HUES64 (cell line): ENCODE measurements around the gene COL4A1.

ENCODE experiments used
- H3K27ac ChIP-seq: 2 replicates; pipeline ENCODE4 v1.7.0; 2013; ENCODE audit warnings: low read depth, low read length, inconsistent platforms
- H3K27me3 ChIP-seq: 2 replicates; pipeline ENCODE4 v1.6.1; 2013; ENCODE audit warnings: mild to moderate bottlenecking, low read length; ENCODE audit not compliant: insufficient read depth
- H3K36me3 ChIP-seq: 2 replicates; pipeline ENCODE4 v1.6.1; 2013; ENCODE audit warnings: mild to moderate bottlenecking, low read length; ENCODE audit not compliant: insufficient read depth
- H3K4me1 ChIP-seq: 2 replicates; pipeline ENCODE4 v1.6.1; 2013; ENCODE audit warnings: mild to moderate bottlenecking, low read length, moderate library complexity; ENCODE audit not compliant: insufficient read depth
- H3K4me3 ChIP-seq: 2 replicates; pipeline ENCODE4 v1.5.1; 2013; ENCODE audit warnings: mild to moderate bottlenecking, low read length, moderate library complexity
- H3K9ac ChIP-seq: 2 replicates; pipeline ENCODE4 v1.6.1; 2013; ENCODE audit warnings: mild to moderate bottlenecking, low read depth, low read length
- H3K9me3 ChIP-seq: 2 replicates; pipeline ENCODE4 v1.6.1; 2013; ENCODE audit warnings: low read depth, low read length; ENCODE audit not compliant: insufficient read depth
- WGBS: fragments of 150-250, 120-280 bp; methylation state at CpG from one replicate; pipeline ENCODE4 v1.1.7; 2013; ENCODE audit warnings: missing lambda C conversion rate; 5-methylcytosine and 5-hydroxymethylcytosine counted together

COL4A1 gene

DNA sequence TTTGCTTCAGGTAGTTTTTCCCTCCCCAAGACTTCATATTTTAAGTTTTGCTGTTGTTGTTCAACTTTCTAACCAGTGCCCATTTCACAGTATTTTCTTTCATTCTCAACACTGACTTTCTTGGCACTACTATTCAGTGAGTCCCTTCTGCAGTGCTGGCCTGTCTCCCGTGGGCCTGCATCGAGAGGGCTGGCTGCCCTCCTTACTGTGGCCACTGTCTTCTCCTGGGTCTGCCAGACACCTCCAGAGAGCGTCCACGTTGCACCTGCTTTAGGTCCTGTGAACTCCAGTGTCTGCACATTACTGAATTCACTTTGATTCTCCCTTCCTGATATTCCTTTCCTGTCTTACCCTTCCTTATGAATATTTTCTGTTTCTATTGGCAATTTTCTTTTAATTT lies 27.3 kb downstream of the COL4A1 start:
- Histone ChIP-seq H3K9ac (no peak overlapping the region), H3K36me3 (no peaks in the 10 kb centered on the region; the same call in 1 of the 2 replicates), H3K27me3 (no peaks in the 10 kb centered on the region), H3K4me3 (no peak overlapping the region), H3K9me3 (no peaks in the 10 kb centered on the region), H3K27ac (no peak overlapping the region), H3K4me1 (no peaks in the 10 kb centered on the region; the same call in 1 of the 2 replicates)
- WGBS = 94% methylated on average over 4 of the region's 4 CpGs

DNA sequence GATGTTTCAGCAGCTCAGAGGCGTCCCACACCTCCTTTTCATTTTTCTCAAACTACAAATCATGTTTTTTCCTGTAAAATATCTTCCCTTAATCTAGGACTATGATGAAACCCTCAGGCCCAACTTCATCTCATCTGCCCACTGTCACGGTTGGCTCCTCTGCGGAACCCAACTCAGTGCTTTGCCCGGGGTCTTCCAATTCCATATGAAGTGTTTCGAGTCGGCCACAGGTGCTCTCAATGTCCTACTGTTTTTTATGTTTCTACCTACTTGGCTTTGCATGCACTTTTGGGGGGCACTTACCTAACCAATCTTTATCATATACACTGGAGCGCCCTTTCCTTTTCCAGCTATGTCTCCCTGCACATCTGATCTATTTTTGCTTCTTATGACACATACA lies 28.1 kb downstream of the COL4A1 start:
- Histone ChIP-seq H3K4me3 (no peak overlapping the region), H3K4me1 (no peaks in the 10 kb centered on the region; the same call in 1 of the 2 replicates), H3K9me3 (no peaks in the 10 kb centered on the region), H3K9ac (no peak overlapping the region), H3K27me3 (no peaks in the 10 kb centered on the region), H3K27ac (no peak overlapping the region), H3K36me3 (no peaks in the 10 kb centered on the region; the same call in 1 of the 2 replicates)
- WGBS = 92% methylated on average over 7 of the region's 7 CpGs

DNA sequence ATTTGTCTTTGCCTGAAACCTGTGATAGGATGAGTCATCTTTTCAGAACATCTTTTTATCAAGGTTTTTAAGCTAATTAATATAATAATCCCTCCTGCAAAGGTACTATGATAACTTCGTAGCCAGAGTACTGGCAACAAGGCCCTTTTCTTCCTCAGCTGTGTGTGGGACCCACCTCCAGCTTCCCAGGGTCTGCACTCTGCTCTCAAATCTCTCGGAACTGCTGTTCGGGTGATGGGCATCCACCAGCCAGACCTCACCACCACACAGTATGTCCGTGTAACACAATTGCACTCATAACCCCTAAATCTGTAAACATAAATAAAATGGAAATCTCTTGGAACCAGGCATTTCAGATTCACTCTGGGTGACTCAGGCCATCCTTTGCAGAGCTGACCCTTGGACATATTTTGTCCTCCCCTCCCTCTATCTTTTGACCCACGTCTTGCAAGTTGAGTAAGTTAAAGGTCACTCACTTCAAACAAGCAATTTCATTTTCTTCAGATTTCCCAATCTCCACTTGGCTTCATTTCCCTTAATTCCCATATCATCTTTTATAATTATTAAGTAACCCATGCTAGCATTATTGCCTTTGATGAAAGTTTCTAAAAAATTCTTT lies 29.5 kb downstream of the COL4A1 start:
- no peaks in the 10 kb centered on the region; the same call in 1 of the 2 replicates for H3K4me1 ChIP-seq
- WGBS = 83% methylated on average over 5 of the region's 5 CpGs

DNA sequence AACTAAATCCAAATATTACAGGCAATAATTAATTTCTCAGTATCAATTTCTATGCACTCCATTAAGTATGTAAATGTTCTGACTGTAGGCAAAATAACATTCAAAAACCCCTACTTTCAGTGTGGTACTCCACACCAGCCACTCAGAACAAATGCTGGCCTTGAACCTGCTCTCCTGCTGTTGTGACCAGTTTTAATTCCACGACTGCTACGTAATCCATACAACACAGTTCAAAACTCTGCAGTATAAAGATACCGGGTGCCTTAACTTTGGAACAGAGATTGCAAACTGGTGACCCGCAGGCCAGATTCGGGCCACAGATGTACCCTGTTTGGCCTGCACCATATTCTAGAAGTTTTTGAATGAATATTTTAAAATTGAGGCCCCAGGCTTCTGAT lies 30.4 kb downstream of the COL4A1 start:
- Histone ChIP-seq H3K27ac (no peak overlapping the region), H3K4me3 (no peak overlapping the region)
- WGBS = 96% methylated on average over 5 of the region's 5 CpGs

More for the DNA sequence above, 29.5 kb downstream of the COL4A1 start:
- Histone ChIP-seq H3K4me3 (no peak overlapping the region), H3K27me3 (no peaks in the 10 kb centered on the region), H3K9me3 (no peaks in the 10 kb centered on the region), H3K36me3 (no peaks in the 10 kb centered on the region; the same call in 1 of the 2 replicates), H3K27ac (no peak overlapping the region), H3K9ac (no peak overlapping the region)

GRCh38 chr13:110275931-110276552 lies 30.9 kb downstream of the COL4A1 start:
- no peak overlapping the region for H3K4me3 ChIP-seq
- H3K9me3 ChIP-seq = no peaks in the 10 kb centered on the region
- no peaks in the 10 kb centered on the region; the same call in 1 of the 2 replicates for H3K4me1 ChIP-seq
- H3K36me3 ChIP-seq = no peaks in the 10 kb centered on the region
- no peak overlapping the region for H3K9ac ChIP-seq
- H3K27me3 ChIP-seq = no peaks in the 10 kb centered on the region
- 84% methylated on average over 16 of the region's 16 CpGs for WGBS
- no peak overlapping the region for H3K27ac ChIP-seq

More for the DNA sequence above, 30.4 kb downstream of the COL4A1 start:
- Histone ChIP-seq H3K9me3 (no peaks in the 10 kb centered on the region), H3K27me3 (no peaks in the 10 kb centered on the region), H3K36me3 (no peaks in the 10 kb centered on the region), H3K4me1 (no peaks in the 10 kb centered on the region; the same call in 1 of the 2 replicates), H3K9ac (no peak overlapping the region)

DNA sequence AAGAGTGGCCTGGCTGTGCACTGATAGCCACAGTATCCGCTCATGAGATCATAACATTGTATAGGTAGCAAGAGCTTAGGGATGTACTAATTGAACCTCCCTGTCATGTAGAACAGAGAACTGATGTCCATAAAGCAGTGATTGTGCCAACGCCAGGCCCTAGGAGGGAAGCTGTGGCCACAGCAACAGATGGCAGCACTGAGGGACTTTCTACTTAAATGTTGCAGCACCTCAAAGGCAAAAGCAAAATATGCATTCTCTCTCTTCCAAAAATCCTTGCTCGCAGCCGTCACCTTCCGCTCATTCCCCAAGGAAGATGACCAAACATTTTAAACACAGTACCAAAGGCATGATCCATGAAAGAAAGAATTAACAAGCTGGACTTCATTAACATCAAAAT lies 32.3 kb downstream of the COL4A1 start:
- Histone ChIP-seq H3K4me3 (no peak overlapping the region), H3K36me3 (no peaks in the 10 kb centered on the region), H3K27me3 (no peaks in the 10 kb centered on the region), H3K9ac (no peak overlapping the region), H3K27ac (no peak overlapping the region), H3K4me1 (no peaks in the 10 kb centered on the region; the same call in 1 of the 2 replicates), H3K9me3 (no peaks in the 10 kb centered on the region)
- 90% methylated on average over 5 of the region's 5 CpGs for WGBS

DNA sequence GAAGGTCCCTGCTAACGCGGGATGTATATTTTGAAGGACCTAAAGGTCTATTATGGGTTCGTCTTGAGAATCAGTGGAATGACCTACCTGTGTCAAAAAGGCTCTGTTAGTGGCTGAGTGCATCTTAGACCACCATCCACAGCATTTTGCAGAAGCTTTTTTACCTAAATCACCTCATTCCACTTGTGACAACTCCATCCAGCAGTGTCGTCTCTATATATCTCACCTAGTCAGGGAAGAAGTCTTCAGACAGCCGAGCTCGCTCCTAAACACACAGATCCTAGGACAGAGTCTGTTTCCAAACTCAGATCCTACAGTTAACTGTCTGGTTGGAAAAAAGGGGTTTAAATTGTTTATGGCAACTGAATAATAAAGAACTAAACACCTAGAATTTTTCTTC lies 33.7 kb downstream of the COL4A1 start:
- WGBS = 90% methylated on average over 6 of the region's 6 CpGs
- Histone ChIP-seq H3K27me3 (no peaks in the 10 kb centered on the region), H3K9ac (no peak overlapping the region), H3K9me3 (no peaks in the 10 kb centered on the region), H3K4me3 (no peak overlapping the region), H3K27ac (no peak overlapping the region), H3K4me1 (no peaks in the 10 kb centered on the region; the same call in 1 of the 2 replicates), H3K36me3 (no peaks in the 10 kb centered on the region)

DNA sequence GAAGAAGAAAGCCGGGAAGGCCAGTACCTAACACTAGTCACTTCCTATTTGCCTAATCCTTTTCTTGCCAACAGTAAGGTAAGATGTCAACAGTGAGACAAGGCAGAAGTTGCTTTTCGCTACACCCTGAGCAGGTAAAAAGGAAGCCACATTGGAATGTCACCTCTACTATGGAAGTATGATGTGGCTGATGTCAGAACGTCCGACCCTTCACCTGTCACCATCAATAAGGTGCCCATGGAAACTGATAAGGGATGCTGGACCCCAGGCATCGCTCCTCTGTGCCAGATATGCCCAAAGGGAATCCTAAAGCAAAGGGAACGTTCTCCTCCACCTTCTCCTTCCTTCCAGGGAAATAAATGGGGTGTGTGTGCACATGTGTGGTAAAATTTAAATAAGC lies 34.3 kb downstream of the COL4A1 start:
- 92% methylated on average over 6 of the region's 6 CpGs for WGBS
- Histone ChIP-seq H3K27ac (no peak overlapping the region), H3K9ac (no peak overlapping the region), H3K27me3 (no peaks in the 10 kb centered on the region), H3K9me3 (no peaks in the 10 kb centered on the region), H3K4me1 (peaks cover under 1% of the 10 kb centered on the region), H3K36me3 (no peaks in the 10 kb centered on the region), H3K4me3 (no peak overlapping the region)

DNA sequence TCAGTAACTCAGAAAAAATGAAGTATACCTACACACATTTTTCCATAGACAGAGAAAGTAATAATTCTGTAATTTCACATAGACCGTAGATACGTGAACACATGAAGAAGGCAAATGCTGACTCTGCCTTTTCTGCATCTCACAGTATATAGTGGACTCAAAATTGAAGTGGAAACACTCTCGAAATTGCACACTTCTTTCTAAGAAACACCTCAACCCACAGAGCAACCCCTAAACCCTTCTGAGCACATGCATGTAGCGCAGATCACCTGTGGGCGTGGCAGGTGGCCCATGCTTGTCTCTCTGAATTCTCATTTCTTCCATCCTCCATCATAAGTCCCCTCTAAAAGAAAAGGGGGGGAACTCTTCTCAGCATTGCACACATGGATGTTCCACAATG lies 34.7 kb downstream of the COL4A1 start:
- Histone ChIP-seq H3K9me3 (no peaks in the 10 kb centered on the region), H3K36me3 (no peaks in the 10 kb centered on the region), H3K4me1 (peaks cover 5% of the 10 kb centered on the region), H3K9ac (no peak overlapping the region), H3K27me3 (no peaks in the 10 kb centered on the region), H3K27ac (no peak overlapping the region), H3K4me3 (no peak overlapping the region)
- 96% methylated on average over 5 of the region's 5 CpGs for WGBS

GRCh38 chr13:110271313-110271712 lies 35.6 kb downstream of the COL4A1 start:
- Histone ChIP-seq H3K36me3 (no peaks in the 10 kb centered on the region), H3K4me3 (no peak overlapping the region), H3K27me3 (no peaks in the 10 kb centered on the region), H3K9me3 (no peaks in the 10 kb centered on the region), H3K27ac (no peak overlapping the region), H3K4me1 (peaks cover 11% of the 10 kb centered on the region), H3K9ac (no peak overlapping the region)
- WGBS = 92% methylated on average over 5 of the region's 5 CpGs

DNA sequence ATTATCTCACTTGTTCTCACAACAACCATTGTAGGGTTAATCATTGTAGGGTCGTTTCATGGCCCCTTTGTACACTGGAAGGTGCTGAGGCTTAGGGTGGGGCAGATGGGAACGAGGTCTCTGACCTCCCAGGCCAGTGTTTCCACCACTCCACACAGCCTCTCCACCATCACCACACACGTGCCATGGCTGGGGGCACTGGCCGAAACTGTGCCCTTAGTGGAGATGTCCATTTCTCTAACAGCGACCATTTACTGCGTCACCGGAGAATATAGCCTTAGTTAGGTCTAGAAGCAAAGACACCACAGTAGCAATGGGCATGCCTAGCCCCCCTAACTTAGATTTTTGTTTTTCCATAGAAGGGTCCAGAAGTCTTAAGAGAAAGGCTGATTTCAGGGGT lies 36.5 kb downstream of the COL4A1 start:
- 90% methylated on average over 6 of the region's 7 CpGs for WGBS
- Histone ChIP-seq H3K27me3 (no peaks in the 10 kb centered on the region), H3K4me3 (no peak overlapping the region), H3K9me3 (no peaks in the 10 kb centered on the region), H3K4me1 (peaks cover 18% of the 10 kb centered on the region), H3K36me3 (no peaks in the 10 kb centered on the region), H3K9ac (no peak overlapping the region), H3K27ac (no peak overlapping the region)
